PFSK-1 (cell line): ENCODE data around the gene ELP5.

ENCODE experiments used
- FOXP2 ChIP-seq: optimal IDR thresholded peaks from 2 replicates; pipeline ENCODE3; 2011; ENCODE audit warnings: borderline replicate concordance, control low read depth, inconsistent platforms; ENCODE audit not compliant: insufficient read depth; ENCODE audit errors: extremely low read length, extremely low read depth
- POLR2AphosphoS5 ChIP-seq: IDR thresholded peaks from 2 replicates; pipeline ENCODE4 v1.6.1; 2012; ENCODE audit warnings: low read depth, mild to moderate bottlenecking, control low read depth, low read length, moderate library complexity
- SIN3A ChIP-seq: IDR thresholded peaks from 2 replicates; pipeline ENCODE4 v1.6.1; 2012; ENCODE audit warnings: mild to moderate bottlenecking, low read length, moderate library complexity, borderline replicate concordance; ENCODE audit not compliant: insufficient read depth
- TAF1 ChIP-seq: IDR thresholded peaks from 2 replicates; pipeline ENCODE4 v1.6.1; 2012; ENCODE audit warnings: low read length, control low read depth, borderline replicate concordance; ENCODE audit not compliant: insufficient read depth
- TF ChIP-seq, protein P1 (sequence below), 2 experiments: IDR thresholded peaks; 2 replicates each; pipeline versions ENCODE4 v1.6.1 to v1.8.0; 2011 to 2012; ENCODE audit warnings: low read depth in 2 of 2, low read length in 2 of 2, control low read depth in 1 of 2, inconsistent platforms in 1 of 2, mild to moderate bottlenecking in 1 of 2, moderate library complexity in 1 of 2; ENCODE audit not compliant: insufficient read depth in 1 of 2

Gene ELP5

DNA sequence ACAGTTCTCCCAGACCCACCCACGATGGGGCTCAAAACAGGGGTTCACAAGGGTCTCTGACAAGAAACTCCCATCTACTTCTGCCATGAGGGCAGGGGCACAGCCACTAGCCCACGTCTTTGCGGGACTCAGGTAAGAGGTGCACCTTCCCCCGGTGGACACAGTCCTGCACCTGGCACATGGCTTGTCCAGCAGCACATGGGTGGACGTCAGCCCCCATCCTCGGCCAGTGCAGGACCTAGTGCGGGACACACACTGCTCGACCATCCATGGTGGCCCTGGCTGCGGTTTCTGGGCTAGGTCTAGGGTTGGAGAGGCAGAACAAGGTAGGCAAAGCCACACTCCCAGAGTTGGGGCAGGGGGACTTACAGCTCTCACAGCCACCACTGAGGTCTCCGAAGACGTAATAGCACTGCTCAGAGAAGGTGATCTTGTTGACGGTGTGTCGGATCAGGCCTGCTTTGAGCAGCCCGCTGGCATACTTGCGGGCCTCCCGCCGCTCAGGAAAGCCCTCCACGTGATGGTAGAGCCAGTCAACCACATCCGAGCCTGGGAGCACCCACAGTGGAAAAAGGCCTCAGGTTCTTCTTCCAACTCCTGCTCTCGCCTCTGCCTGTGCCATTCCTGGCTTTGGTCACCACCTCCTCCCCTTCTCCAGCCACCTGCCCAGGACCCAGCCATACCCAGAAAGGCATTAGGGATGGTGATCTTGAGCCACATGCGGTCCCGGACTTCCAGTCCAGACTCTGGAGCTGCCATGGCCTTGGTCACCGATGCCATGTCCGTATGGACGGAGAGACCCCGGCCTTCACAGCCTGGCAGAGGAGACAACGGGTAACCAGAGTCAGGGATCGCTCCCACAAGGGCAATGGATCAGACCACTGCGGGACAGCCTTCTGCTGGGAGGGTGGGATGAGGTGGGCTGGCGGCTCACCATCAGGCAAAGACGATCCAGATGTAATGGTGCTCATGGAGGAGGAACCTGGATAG, 25.0 kb upstream of the ELP5 start:
- TF ChIP-seq FOXP2 (no peak), SIN3A (no peak), POLR2AphosphoS5 (no peak)
- TF ChIP-seq, protein P1, sequence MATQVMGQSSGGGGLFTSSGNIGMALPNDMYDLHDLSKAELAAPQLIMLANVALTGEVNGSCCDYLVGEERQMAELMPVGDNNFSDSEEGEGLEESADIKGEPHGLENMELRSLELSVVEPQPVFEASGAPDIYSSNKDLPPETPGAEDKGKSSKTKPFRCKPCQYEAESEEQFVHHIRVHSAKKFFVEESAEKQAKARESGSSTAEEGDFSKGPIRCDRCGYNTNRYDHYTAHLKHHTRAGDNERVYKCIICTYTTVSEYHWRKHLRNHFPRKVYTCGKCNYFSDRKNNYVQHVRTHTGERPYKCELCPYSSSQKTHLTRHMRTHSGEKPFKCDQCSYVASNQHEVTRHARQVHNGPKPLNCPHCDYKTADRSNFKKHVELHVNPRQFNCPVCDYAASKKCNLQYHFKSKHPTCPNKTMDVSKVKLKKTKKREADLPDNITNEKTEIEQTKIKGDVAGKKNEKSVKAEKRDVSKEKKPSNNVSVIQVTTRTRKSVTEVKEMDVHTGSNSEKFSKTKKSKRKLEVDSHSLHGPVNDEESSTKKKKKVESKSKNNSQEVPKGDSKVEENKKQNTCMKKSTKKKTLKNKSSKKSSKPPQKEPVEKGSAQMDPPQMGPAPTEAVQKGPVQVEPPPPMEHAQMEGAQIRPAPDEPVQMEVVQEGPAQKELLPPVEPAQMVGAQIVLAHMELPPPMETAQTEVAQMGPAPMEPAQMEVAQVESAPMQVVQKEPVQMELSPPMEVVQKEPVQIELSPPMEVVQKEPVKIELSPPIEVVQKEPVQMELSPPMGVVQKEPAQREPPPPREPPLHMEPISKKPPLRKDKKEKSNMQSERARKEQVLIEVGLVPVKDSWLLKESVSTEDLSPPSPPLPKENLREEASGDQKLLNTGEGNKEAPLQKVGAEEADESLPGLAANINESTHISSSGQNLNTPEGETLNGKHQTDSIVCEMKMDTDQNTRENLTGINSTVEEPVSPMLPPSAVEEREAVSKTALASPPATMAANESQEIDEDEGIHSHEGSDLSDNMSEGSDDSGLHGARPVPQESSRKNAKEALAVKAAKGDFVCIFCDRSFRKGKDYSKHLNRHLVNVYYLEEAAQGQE (IDR thresholded peaks at IDR 0.05; ENCODE audit: insufficient read depth in 1 of 2, low read depth in 2 of 2, low read length in 2 of 2) = no peak

DNA sequence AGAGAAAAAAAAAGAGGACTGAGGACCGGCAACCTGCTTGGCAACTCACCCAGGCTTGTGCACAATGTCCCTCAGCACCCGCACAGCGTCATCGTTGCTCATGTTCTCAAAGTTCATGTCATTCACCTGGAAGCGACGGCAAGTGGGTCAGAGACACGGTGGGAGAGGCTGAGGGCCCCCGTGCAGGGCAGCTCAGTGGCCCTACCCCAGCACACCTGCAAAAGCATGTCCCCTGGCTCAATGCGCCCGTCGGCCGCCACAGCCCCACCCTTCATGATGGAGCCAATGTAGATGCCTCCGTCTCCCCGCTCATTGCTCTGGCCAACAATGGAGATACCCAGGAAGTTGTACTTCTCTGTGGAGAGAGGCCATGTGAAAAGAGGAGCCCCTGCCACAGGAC, 23.1 kb upstream of the ELP5 start:
- no peak for TF ChIP-seq SIN3A
- TF ChIP-seq TAF1 = no peak
- no peak for TF ChIP-seq FOXP2
- TF ChIP-seq, protein P1 (IDR thresholded peaks at IDR 0.05; ENCODE audit: insufficient read depth in 1 of 2, low read depth in 2 of 2, low read length in 2 of 2) = no peak
- TF ChIP-seq POLR2AphosphoS5 = no peak

DNA sequence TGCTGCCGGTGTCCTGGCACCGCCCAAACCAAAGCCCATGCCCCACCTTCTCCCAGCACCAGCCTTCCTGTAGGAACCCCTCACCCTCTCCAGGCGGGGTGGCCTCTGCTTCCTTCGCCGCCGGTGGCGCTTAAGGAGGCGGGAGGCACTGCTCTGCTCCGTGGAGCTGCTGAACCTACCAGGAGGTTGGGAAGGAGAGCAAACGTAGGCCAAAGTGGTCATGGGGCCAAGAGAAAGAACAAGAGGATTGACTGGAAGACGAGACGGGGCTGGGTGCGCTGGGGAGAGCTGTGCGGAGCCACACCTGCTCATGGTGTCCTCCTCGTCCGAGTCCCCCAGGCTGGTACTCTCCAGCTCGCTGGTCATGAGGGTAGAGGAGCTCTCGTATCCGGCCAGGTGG, 22.5 kb upstream of the ELP5 start:
- no peak for TF ChIP-seq TAF1
- TF ChIP-seq, protein P1 (IDR thresholded peaks at IDR 0.05; ENCODE audit: insufficient read depth in 1 of 2, low read depth in 2 of 2, low read length in 2 of 2) = no peak
- no peak for TF ChIP-seq FOXP2
- no peak for TF ChIP-seq SIN3A
- no peak for TF ChIP-seq POLR2AphosphoS5

DNA sequence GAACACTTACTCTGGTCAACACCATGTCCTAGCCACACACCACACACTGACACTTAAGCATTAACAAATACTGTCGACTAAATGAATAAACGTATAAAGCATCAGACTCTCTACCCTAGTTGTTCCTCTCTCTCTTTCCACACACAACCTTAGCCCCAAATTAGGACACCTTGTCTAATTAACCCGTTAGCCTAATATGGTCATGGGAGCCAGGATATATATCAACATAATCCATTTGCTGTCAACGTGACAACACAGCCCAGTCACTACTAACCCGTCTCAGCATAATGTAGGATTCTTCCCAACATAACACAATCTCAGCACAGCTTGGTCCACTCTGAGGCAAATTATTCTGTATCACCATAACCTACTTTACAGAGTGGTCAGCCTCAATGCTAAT, 19.9 kb upstream of the ELP5 start:
- TF ChIP-seq SIN3A (no peak), POLR2AphosphoS5 (no peak), TAF1 (no peak), FOXP2 (no peak)
- TF ChIP-seq, protein P1 (IDR thresholded peaks at IDR 0.05; ENCODE audit: insufficient read depth in 1 of 2, low read depth in 2 of 2, low read length in 2 of 2) = no peak

DNA sequence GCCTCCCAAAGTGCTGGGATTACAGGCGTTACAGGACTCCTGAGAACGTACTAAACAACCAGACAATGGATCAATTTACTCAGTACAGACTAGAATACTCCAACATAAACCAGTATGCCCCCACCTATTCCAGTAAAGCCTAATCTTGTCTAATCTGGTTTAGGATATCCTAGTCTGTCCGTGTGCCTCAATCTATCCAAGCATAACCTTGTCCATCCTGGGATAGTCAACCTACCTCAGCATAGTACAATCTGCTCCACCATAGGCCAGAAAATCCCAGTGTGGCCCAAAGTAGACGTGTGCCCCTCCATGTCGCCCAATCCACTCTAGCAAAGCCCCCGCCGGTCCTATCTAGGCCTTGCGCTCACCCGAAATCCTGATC, 18.3 kb upstream of the ELP5 start:
- TF ChIP-seq FOXP2 (no peak), POLR2AphosphoS5 (no peak), SIN3A (peak; percentile 15; the same call in 1 of the 2 replicates), TAF1 (no peak)
- TF ChIP-seq, protein P1 (IDR thresholded peaks at IDR 0.05; ENCODE audit: insufficient read depth in 1 of 2, low read depth in 2 of 2, low read length in 2 of 2) = no peak
